ENCODE measurements around the gene SLC25A51. TPM values are rescaled to one million over a fixed set of nuclear protein-coding genes. Genes with fewer than 3 reads are reported as not detected.
"Not testable (repeated sequence)": the region's sequence is repeated elsewhere in the genome, so short reads cannot be mapped to it uniquely, and the experiment has no call there.

SLC25A51 gene
- total RNA-seq, 2 donors from 2014 or later, result 15.8 to 17.2 TPM

- H3K9me3 Mint-ChIP-seq, result no peaks in the 10 kb centered on the region
- Histone ChIP-seq H3K9me3 (ENCODE audit: control insufficient read depth, low read length) (no peaks in the 10 kb centered on the region), H3K4me3 (ENCODE audit: low read length) (no peak overlapping the region), H3K27me3 (ENCODE audit: control insufficient read depth, insufficient read depth, low read length, poor library complexity, severe bottlenecking) (no peaks in the 10 kb centered on the region), H3K36me3 (ENCODE audit: control insufficient read depth, insufficient read depth, low read length) (peaks cover 70% of the 10 kb centered on the region), H3K4me1 (ENCODE audit: control insufficient read depth, insufficient read depth, low read length) (no peaks in the 10 kb centered on the region), H3K27ac (ENCODE audit: low read depth, low read length) (no peak overlapping the region), H3K9ac (ENCODE audit: extremely low read depth, low read length, poor library complexity, severe bottlenecking) (no peak overlapping the region)
- TF ChIP-seq CTCF (conservative IDR thresholded peaks at IDR 0.05), result no peak
- H3K27me3 Mint-ChIP-seq (ENCODE audit: insufficient read depth), result no peaks in the 10 kb centered on the region
- H3K4me3 Mint-ChIP-seq, result no peak overlapping the region
- H3K4me1 Mint-ChIP-seq, result peaks cover 3% of the 10 kb centered on the region
- H3K27ac Mint-ChIP-seq, result no peak overlapping the region
- H3K36me3 Mint-ChIP-seq (ENCODE audit: low read depth), result peaks cover 56% of the 10 kb centered on the region
- WGBS, 2 experiments (ENCODE audit: insufficient coverage in 1 of 2, insufficient read length in 1 of 2), result 96 to 100% methylated on average over 2 of the region's 2 CpGs
- no peak for DNase-seq
Observed at GRCh38 chr9:37897665-37898064, 6.3 kb downstream of the SLC25A51 start.

- H3K4me3 Mint-ChIP-seq, result no peak overlapping the region
- H3K27me3 Mint-ChIP-seq (ENCODE audit: insufficient read depth), result no peaks in the 10 kb centered on the region
- Histone ChIP-seq H3K9ac (ENCODE audit: extremely low read depth, low read length, poor library complexity, severe bottlenecking) (no peak overlapping the region), H3K4me1 (ENCODE audit: control insufficient read depth, insufficient read depth, low read length) (no peaks in the 10 kb centered on the region), H3K27ac (ENCODE audit: low read depth, low read length) (no peak overlapping the region), H3K4me3 (ENCODE audit: low read length) (no peak overlapping the region), H3K27me3 (ENCODE audit: control insufficient read depth, insufficient read depth, low read length, poor library complexity, severe bottlenecking) (no peaks in the 10 kb centered on the region), H3K9me3 (ENCODE audit: control insufficient read depth, low read length) (peaks cover 5% of the 10 kb centered on the region), H3K36me3 (ENCODE audit: control insufficient read depth, insufficient read depth, low read length) (peaks cover 70% of the 10 kb centered on the region)
- 93 to 96% methylated on average over 7 of the region's 8 CpGs for WGBS, 2 experiments (ENCODE audit: insufficient coverage in 1 of 2, insufficient read length in 1 of 2)
- no peak for TF ChIP-seq CTCF (conservative IDR thresholded peaks at IDR 0.05)
- no peak for DNase-seq
- H3K27ac Mint-ChIP-seq, result no peak overlapping the region
- no peaks in the 10 kb centered on the region for H3K4me1 Mint-ChIP-seq
- H3K9me3 Mint-ChIP-seq, result peaks cover 5% of the 10 kb centered on the region
- peaks cover 77% of the 10 kb centered on the region for H3K36me3 Mint-ChIP-seq (ENCODE audit: low read depth)
Observed at GRCh38 chr9:37892063-37892462, 11.9 kb downstream of the SLC25A51 start.

- H3K9me3 Mint-ChIP-seq, H3K27ac Mint-ChIP-seq: not testable (repeated sequence)
Observed at GRCh38 chr9:37891042-37891441, 12.9 kb downstream of the SLC25A51 start.

GRCh38 chr9:37889536-37889935 lies 14.4 kb downstream of the SLC25A51 start:
- H3K36me3 ChIP-seq (ENCODE audit: control insufficient read depth, insufficient read depth, low read length), result peaks cover 59% of the 10 kb centered on the region
- Mint-ChIP-seq H3K27me3 (ENCODE audit: insufficient read depth) (no peaks in the 10 kb centered on the region), H3K36me3 (ENCODE audit: low read depth) (peaks cover 69% of the 10 kb centered on the region), H3K4me3 (no peak overlapping the region), H3K27ac (no peak overlapping the region), H3K4me1 (no peaks in the 10 kb centered on the region), H3K9me3 (peaks cover 5% of the 10 kb centered on the region)
- no peak overlapping the region for H3K9ac ChIP-seq (ENCODE audit: extremely low read depth, low read length, poor library complexity, severe bottlenecking)
- TF ChIP-seq CTCF (conservative IDR thresholded peaks at IDR 0.05), result no peak
- peaks cover 5% of the 10 kb centered on the region for H3K9me3 ChIP-seq (ENCODE audit: control insufficient read depth, low read length)
- H3K27me3 ChIP-seq (ENCODE audit: control insufficient read depth, insufficient read depth, low read length, poor library complexity, severe bottlenecking), result no peaks in the 10 kb centered on the region
- H3K4me1 ChIP-seq (ENCODE audit: control insufficient read depth, insufficient read depth, low read length), result no peaks in the 10 kb centered on the region
- H3K27ac ChIP-seq (ENCODE audit: low read depth, low read length), result no peak overlapping the region
- no peak for DNase-seq
- H3K4me3 ChIP-seq (ENCODE audit: low read length), result no peak overlapping the region

More at GRCh38 chr9:37891042-37891441, 12.9 kb downstream of the SLC25A51 start:
- peaks cover 68% of the 10 kb centered on the region for H3K36me3 ChIP-seq (ENCODE audit: control insufficient read depth, insufficient read depth, low read length)
- not testable (repeated sequence) for H3K9ac ChIP-seq (ENCODE audit: extremely low read depth, low read length, poor library complexity, severe bottlenecking); H3K4me1 ChIP-seq (ENCODE audit: control insufficient read depth, insufficient read depth, low read length); H3K27me3 ChIP-seq (ENCODE audit: control insufficient read depth, insufficient read depth, low read length, poor library complexity, severe bottlenecking); H3K4me3 ChIP-seq (ENCODE audit: low read length); H3K27me3 Mint-ChIP-seq (ENCODE audit: insufficient read depth); H3K4me3 Mint-ChIP-seq; DNase-seq; H3K9me3 ChIP-seq (ENCODE audit: control insufficient read depth, low read length); H3K27ac ChIP-seq (ENCODE audit: low read depth, low read length); H3K4me1 Mint-ChIP-seq
- WGBS, 2 experiments (ENCODE audit: insufficient coverage in 1 of 2, insufficient read length in 1 of 2), result 100% methylated on average over 13 of the region's 17 CpGs; no CpG with 5 or more reads in 1 of the 2 experiments
- peaks cover 74% of the 10 kb centered on the region for H3K36me3 Mint-ChIP-seq (ENCODE audit: low read depth)

- not testable (repeated sequence) for H3K9me3 ChIP-seq (ENCODE audit: control insufficient read depth, low read length); H3K27ac Mint-ChIP-seq; DNase-seq; H3K27ac ChIP-seq (ENCODE audit: low read depth, low read length); H3K9ac ChIP-seq (ENCODE audit: extremely low read depth, low read length, poor library complexity, severe bottlenecking); H3K4me3 ChIP-seq (ENCODE audit: low read length); H3K4me1 ChIP-seq (ENCODE audit: control insufficient read depth, insufficient read depth, low read length); H3K27me3 ChIP-seq (ENCODE audit: control insufficient read depth, insufficient read depth, low read length, poor library complexity, severe bottlenecking); H3K27me3 Mint-ChIP-seq (ENCODE audit: insufficient read depth); H3K4me3 Mint-ChIP-seq; H3K9me3 Mint-ChIP-seq; H3K4me1 Mint-ChIP-seq
- H3K36me3 Mint-ChIP-seq (ENCODE audit: low read depth), result peaks cover 57% of the 10 kb centered on the region
- 94 to 100% methylated on average over 3 to 10 of the region's 11 CpGs for WGBS, 2 experiments (ENCODE audit: insufficient coverage in 1 of 2, insufficient read length in 1 of 2)
- peaks cover 47% of the 10 kb centered on the region for H3K36me3 ChIP-seq (ENCODE audit: control insufficient read depth, insufficient read depth, low read length)
Observed at GRCh38 chr9:37887977-37888583, 15.8 kb downstream of the SLC25A51 start.
